ENCODE results near the gene TBCK. TPM values are rescaled to one million over a fixed set of nuclear protein-coding genes. Genes with fewer than 3 reads are reported as not detected.

Gene TBCK
- total and polyA plus RNA-seq, 9 of the 15 experiments (the other 6 are each of a cell fraction or from before 2014, with no cell fraction given), result 5.3 to 26.6 (median 16.2) TPM

DNA sequence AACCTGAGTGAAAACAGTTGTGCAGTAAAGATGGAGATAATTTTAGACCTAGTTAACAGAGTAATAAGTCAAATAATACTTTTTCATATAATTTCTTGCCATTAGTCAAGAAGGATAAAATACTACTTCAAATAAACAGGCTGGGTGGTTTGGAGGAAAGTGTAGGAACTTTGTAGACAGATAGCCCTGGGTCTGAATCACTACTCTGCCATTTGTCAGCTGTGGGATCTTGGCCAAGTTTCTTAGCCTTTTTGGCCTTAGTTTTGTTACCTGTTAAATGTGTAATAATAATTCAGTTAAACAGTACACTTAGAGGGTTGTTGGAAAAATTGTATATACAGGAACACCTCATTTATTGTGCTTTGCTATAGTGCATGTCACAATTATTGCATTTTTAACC lies 257.1 kb downstream of the TBCK start:
- no peaks in the 10 kb centered on the region for H3K27me3 ChIP-seq (ENCODE audit: control insufficient read depth in 2 of 2, insufficient read depth in 2 of 2, low read length in 2 of 2)
- FAIRE-seq (no peak), DNase-seq (ENCODE audit: extremely low read depth in 1 of 4, low spot score in 3 of 4) (no peak), ATAC-seq (no peak)
- H4K20me1 ChIP-seq (replicated peaks; ENCODE audit: control insufficient read depth, insufficient read depth, low read length), result no peaks in the 10 kb centered on the region
- no peak overlapping the region for H3K9ac ChIP-seq (ENCODE audit: insufficient read depth in 1 of 2, low read depth in 2 of 2, low read length in 2 of 2)
- no peak overlapping the region for H3K4me2 ChIP-seq (ENCODE audit: insufficient read depth, low read length)
- CTCF ChIA-PET (ENCODE audit: low intra/inter-chr PET ratio), result no interaction called here
- POLR2A ChIA-PET, result no interaction called here
- no peaks in the 10 kb centered on the region for H3K36me3 ChIP-seq (ENCODE audit: control insufficient read depth, insufficient read depth, low read length)
- H3K9me1 ChIP-seq (ENCODE audit: control insufficient read depth, insufficient read depth, low read length), result no peaks in the 10 kb centered on the region
- H2AFZ ChIP-seq (ENCODE audit: low read depth, low read length), result no peak overlapping the region
- no peaks in the 10 kb centered on the region for H3K79me2 ChIP-seq (ENCODE audit: control insufficient read depth, insufficient read depth, low read length)
- H3K4me1 ChIP-seq (replicated peaks in 1 of 2; ENCODE audit: control insufficient read depth in 2 of 2, insufficient read depth in 2 of 2, low read length in 2 of 2), result no peaks in the 10 kb centered on the region
- no TSS peak for BruUV-seq (replicated peaks)
- H3K4me3 ChIP-seq, result no peak overlapping the region
- no peaks in the 10 kb centered on the region for H3K9me3 ChIP-seq (replicated peaks; ENCODE audit: control insufficient read depth, insufficient read depth, low read depth, low read length)
- H3K27ac ChIP-seq (ENCODE audit: extremely low read depth, low read depth, low read length), result no peak overlapping the region
- in situ Hi-C loops (cut with MboI), result no loop called here
- intact Hi-C loops (cut with micrococcal nuclease), result no loop called here
- TF ChIP-seq SMC3 (conservative IDR thresholded peaks at IDR 0.05; ENCODE audit: insufficient read depth, low read depth, low read length), result no peak
- TF ChIP-seq ADNP (tag; IDR thresholded peaks at IDR 0.05), result no peak
- TF ChIP-seq, protein P1, sequence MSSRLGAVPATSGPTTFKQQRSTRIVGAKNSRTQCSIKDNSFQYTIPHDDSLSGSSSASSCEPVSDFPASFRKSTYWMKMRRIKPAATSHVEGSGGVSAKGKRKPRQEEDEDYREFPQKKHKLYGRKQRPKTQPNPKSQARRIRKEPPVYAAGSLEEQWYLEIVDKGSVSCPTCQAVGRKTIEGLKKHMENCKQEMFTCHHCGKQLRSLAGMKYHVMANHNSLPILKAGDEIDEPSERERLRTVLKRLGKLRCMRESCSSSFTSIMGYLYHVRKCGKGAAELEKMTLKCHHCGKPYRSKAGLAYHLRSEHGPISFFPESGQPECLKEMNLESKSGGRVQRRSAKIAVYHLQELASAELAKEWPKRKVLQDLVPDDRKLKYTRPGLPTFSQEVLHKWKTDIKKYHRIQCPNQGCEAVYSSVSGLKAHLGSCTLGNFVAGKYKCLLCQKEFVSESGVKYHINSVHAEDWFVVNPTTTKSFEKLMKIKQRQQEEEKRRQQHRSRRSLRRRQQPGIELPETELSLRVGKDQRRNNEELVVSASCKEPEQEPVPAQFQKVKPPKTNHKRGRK (tag; IDR thresholded peaks at IDR 0.05), result no peak
- TF ChIP-seq BRCA1 (IDR thresholded peaks at IDR 0.05), result no peak
- TF ChIP-seq BRCA1 (CRISPR knock-in tag; IDR thresholded peaks at IDR 0.05), result no peak
- no peak for TF ChIP-seq THRAP3 (IDR thresholded peaks at IDR 0.05; ENCODE audit: borderline replicate concordance)
- TF ChIP-seq KHSRP (IDR thresholded peaks at IDR 0.05), result no peak
- TF ChIP-seq DEAF1 (CRISPR knock-in tag; IDR thresholded peaks at IDR 0.05), result no peak
- TF ChIP-seq KDM4B (IDR thresholded peaks at IDR 0.05; ENCODE audit: borderline replicate concordance in 2 of 2, low read depth in 1 of 2), result no peak
- no peak for TF ChIP-seq MGA (IDR thresholded peaks at IDR 0.05)

All from K562 (cell line).